Naive B cell (primary cell): Measurements from ENCODE around the gene DBNL. TPM values are rescaled to one million over a fixed set of nuclear protein-coding genes. Genes with fewer than 3 reads are reported as not detected.

Experiments used
- ATAC-seq, 2 donors: fragments of 150-1000 bp; cut with Tn5 transposase; 2 replicates each; pipeline ENCODE4 v1.10.0; 2021; ENCODE audit warnings: low read depth in 2 of 2, mild to moderate bottlenecking in 2 of 2, moderate library complexity in 2 of 2
- DNase-seq: peaks from one replicate; pipeline ENCODE4 v3.0.0; 2022
- H3K27ac Mint-ChIP-seq, 6 donors: one replicate each; pipeline ENCODE4 v1.8.0; 2020 to 2022; ENCODE audit warnings: mild to moderate bottlenecking in 6 of 6, mixed read lengths in 6 of 6, moderate library complexity in 5 of 6, inconsistent platforms in 2 of 6
- H3K27me3 Mint-ChIP-seq, 3 donors: one replicate each; pipeline ENCODE4 v1.8.0; 2021 to 2022; ENCODE audit warnings: mixed read lengths in 3 of 3, mild to moderate bottlenecking in 1 of 3
- H3K36me3 Mint-ChIP-seq, 2 donors: one replicate each; pipeline ENCODE4 v1.8.0; 2020 to 2022; ENCODE audit warnings: mixed read lengths in 2 of 2, inconsistent platforms in 1 of 2, mild to moderate bottlenecking in 1 of 2
- H3K4me1 Mint-ChIP-seq, 3 donors: one replicate each; pipeline ENCODE4 v1.8.0; 2020 to 2022; ENCODE audit warnings: mixed read lengths in 3 of 3, inconsistent platforms in 1 of 3, mild to moderate bottlenecking in 1 of 3, moderate library complexity in 1 of 3
- H3K4me3 Mint-ChIP-seq, 8 donors: one replicate each; pipeline ENCODE4 v1.8.0; 2020 to 2022; ENCODE audit warnings: mild to moderate bottlenecking in 8 of 8, mixed read lengths in 8 of 8, moderate library complexity in 8 of 8, inconsistent platforms in 2 of 8
- H3K9me3 Mint-ChIP-seq, 7 donors: one replicate each; pipeline ENCODE4 v1.8.0; 2020 to 2022; ENCODE audit warnings: mixed read lengths in 7 of 7, mild to moderate bottlenecking in 5 of 7, inconsistent platforms in 2 of 7, moderate library complexity in 1 of 7
- polyA plus RNA-seq, 6 donors: library from polyadenylated mRNA; unstranded; fragments of 300-500 nt; fragmentation: Illumina TruSeq; gene quantifications; one replicate each; pipeline ENCODE4 v1.2.3, GENCODE V29; 2021; ENCODE audit warnings: low read depth in 6 of 6

The DBNL gene
- polyA plus RNA-seq, 6 donors from 2014 or later, result 226 to 512 (median 348) TPM

- no peaks in the 10 kb centered on the region for H3K9me3 Mint-ChIP-seq
- peaks cover 61 to 89% (median 87%) of the 10 kb centered on the region in 3 donors for H3K4me1 Mint-ChIP-seq
- ATAC-seq (no peak), DNase-seq (no peak)
- H3K36me3 Mint-ChIP-seq, result peaks cover 9 to 12% of the 10 kb centered on the region in 2 donors
- H3K27me3 Mint-ChIP-seq, result no peaks in the 10 kb centered on the region
- H3K27ac Mint-ChIP-seq, result peak overlapping the region; percentile 72 to 99 (median 99)
- peak overlapping the region; percentile 22 to 97 (median 94) for H3K4me3 Mint-ChIP-seq
These were observed 3.7 kb downstream of the DBNL start for GRCh38 chr7:44048031-44048795.

GRCh38 chr7:44050121-44050914 lies 5.8 kb downstream of the DBNL start:
- no peaks in the 10 kb centered on the region for H3K9me3 Mint-ChIP-seq
- peak overlapping the region; percentile 65 to 99 (median 90) for H3K27ac Mint-ChIP-seq
- DNase-seq (no peak), ATAC-seq (no peak)
- peaks cover 61 to 85% (median 79%) of the 10 kb centered on the region in 3 donors for H3K4me1 Mint-ChIP-seq
- peak overlapping the region in 6 of 8 donors; percentile 5 to 92 (median 38) for H3K4me3 Mint-ChIP-seq
- H3K27me3 Mint-ChIP-seq, result no peaks in the 10 kb centered on the region
- H3K36me3 Mint-ChIP-seq, result peaks cover 9 to 17% of the 10 kb centered on the region in 2 donors

- H3K36me3 Mint-ChIP-seq, result peaks cover 7 to 20% of the 10 kb centered on the region in 2 donors
These were observed 6.5 kb downstream of the DBNL start for GRCh38 chr7:44050915-44051560.

GRCh38 chr7:44051611-44052220 lies 7.2 kb downstream of the DBNL start:
- Mint-ChIP-seq H3K4me1 (peaks cover 59 to 85% (median 79%) of the 10 kb centered on the region in 3 donors), H3K27ac (peak overlapping the region in 3 of 6 donors; percentile 15 to 99 (median 84)), H3K9me3 (peaks cover 0 to 1% (median 0%) of the 10 kb centered on the region in 7 donors), H3K27me3 (no peaks in the 10 kb centered on the region), H3K4me3 (peak overlapping the region in 5 of 8 donors; percentile 8 to 38 (median 19)), H3K36me3 (peaks cover 0 to 18% of the 10 kb centered on the region in 2 donors)
- DNase-seq (no peak), ATAC-seq (no peak)

More at GRCh38 chr7:44050915-44051560, 6.5 kb downstream of the DBNL start:
- Mint-ChIP-seq H3K27ac (peak overlapping the region in 4 of 6 donors; percentile 42 to 99 (median 66)), H3K4me3 (peak overlapping the region in 3 of 8 donors; percentile 3 to 30 (median 19)), H3K27me3 (no peaks in the 10 kb centered on the region), H3K9me3 (peaks cover 0 to under 1% (median 0%) of the 10 kb centered on the region in 7 donors), H3K4me1 (peaks cover 60 to 85% (median 79%) of the 10 kb centered on the region in 3 donors)
- no peak for DNase-seq
- no peak for ATAC-seq

GRCh38 chr7:44052771-44053365 lies 8.4 kb downstream of the DBNL start:
- DNase-seq (no peak), ATAC-seq (no peak)
- H3K9me3 Mint-ChIP-seq, result peaks cover 0 to 1% (median 0%) of the 10 kb centered on the region in 7 donors
- peak overlapping the region in 2 of 8 donors; percentile 20 to 24 for H3K4me3 Mint-ChIP-seq
- H3K27me3 Mint-ChIP-seq, result no peaks in the 10 kb centered on the region
- H3K27ac Mint-ChIP-seq, result peak overlapping the region in 4 of 6 donors; percentile 49 to 87 (median 60)
- H3K36me3 Mint-ChIP-seq, result peaks cover 0 to 18% of the 10 kb centered on the region in 2 donors
- H3K4me1 Mint-ChIP-seq, result peaks cover 58 to 85% (median 79%) of the 10 kb centered on the region in 3 donors

GRCh38 chr7:44056681-44057080 lies 12.2 kb downstream of the DBNL start:
- ATAC-seq, result no peak
- H3K27me3 Mint-ChIP-seq, result no peaks in the 10 kb centered on the region

GRCh38 chr7:44057181-44057848 lies 12.8 kb downstream of the DBNL start:
- Mint-ChIP-seq H3K9me3 (peaks cover 0 to 1% (median 0%) of the 10 kb centered on the region in 7 donors), H3K4me3 (peak overlapping the region in 7 of 8 donors; percentile 16 to 91 (median 75)), H3K27ac (peak overlapping the region; percentile 27 to 100 (median 98)), H3K27me3 (no peaks in the 10 kb centered on the region), H3K36me3 (peaks cover 7 to 22% of the 10 kb centered on the region in 2 donors), H3K4me1 (peaks cover 60 to 78% (median 74%) of the 10 kb centered on the region in 3 donors)
- no peak for DNase-seq
- ATAC-seq, result no peak

More at GRCh38 chr7:44056681-44057080, 12.2 kb downstream of the DBNL start:
- peak overlapping the region in 2 of 8 donors; percentile 16 to 75 for H3K4me3 Mint-ChIP-seq
- H3K4me1 Mint-ChIP-seq, result peaks cover 63 to 84% (median 79%) of the 10 kb centered on the region in 3 donors
- H3K9me3 Mint-ChIP-seq, result peaks cover 0 to 1% (median 0%) of the 10 kb centered on the region in 7 donors
- no peak for DNase-seq
- peaks cover 7 to 22% of the 10 kb centered on the region in 2 donors for H3K36me3 Mint-ChIP-seq
- H3K27ac Mint-ChIP-seq, result peak overlapping the region in 3 of 6 donors; percentile 52 to 96 (median 88)

- DNase-seq, result peak; percentile 76
- ATAC-seq, result peak; percentile 66 to 72
- no peaks in the 10 kb centered on the region for H3K27me3 Mint-ChIP-seq
- peak overlapping the region; percentile 96 to 100 (median 100) for H3K27ac Mint-ChIP-seq
- H3K9me3 Mint-ChIP-seq, result peaks cover 0 to 1% (median 0%) of the 10 kb centered on the region in 7 donors
- H3K4me1 Mint-ChIP-seq, result peaks cover 62 to 75% (median 66%) of the 10 kb centered on the region in 3 donors
- peak overlapping the region; percentile 2 to 91 (median 86) for H3K4me3 Mint-ChIP-seq
- peaks cover 7 to 22% of the 10 kb centered on the region in 2 donors for H3K36me3 Mint-ChIP-seq
These were observed 13.6 kb downstream of the DBNL start for GRCh38 chr7:44057849-44058758.

- Mint-ChIP-seq H3K27ac (peak overlapping the region; percentile 96 to 100 (median 100)), H3K9me3 (peaks cover 0 to 1% (median 0%) of the 10 kb centered on the region in 7 donors), H3K36me3 (peaks cover 7 to 22% of the 10 kb centered on the region in 2 donors), H3K4me1 (peaks cover 62 to 81% (median 66%) of the 10 kb centered on the region in 3 donors), H3K4me3 (peak overlapping the region; percentile 2 to 91 (median 86)), H3K27me3 (no peaks in the 10 kb centered on the region)
- ATAC-seq (peak; percentile 20 to 27), DNase-seq (no peak)
These were observed 14.3 kb downstream of the DBNL start for GRCh38 chr7:44058759-44059218.

- Mint-ChIP-seq H3K27me3 (no peaks in the 10 kb centered on the region), H3K27ac (peak overlapping the region; percentile 96 to 100 (median 100)), H3K4me3 (peak overlapping the region; percentile 2 to 91 (median 82)), H3K4me1 (peaks cover 62 to 80% (median 66%) of the 10 kb centered on the region in 3 donors), H3K9me3 (peaks cover 0 to 1% (median 0%) of the 10 kb centered on the region in 7 donors), H3K36me3 (peaks cover 7 to 22% of the 10 kb centered on the region in 2 donors)
- DNase-seq, result peak; percentile 88
- ATAC-seq, result peak; percentile 88 to 89
These were observed 15.0 kb downstream of the DBNL start for GRCh38 chr7:44059219-44060090.
